Hematopoietic multipotent progenitor cell treated with erythropoietin and hydrocortisone succinate and interleukin-3 and kit ligand, for 4 days (in vitro differentiated cells): ENCODE results near the gene NME7.
A peak's percentile ranks its signal among the peaks of the same experiment; 100 is the strongest.
"Not testable (repeated sequence)": the region's sequence is repeated elsewhere in the genome, so short reads cannot be mapped to it uniquely, and the experiment has no call there.

Experiments
- DNase-seq: peaks from one replicate; pipeline ENCODE4 v3.0.0-alpha.2; 2015

The NME7 gene

DNA sequence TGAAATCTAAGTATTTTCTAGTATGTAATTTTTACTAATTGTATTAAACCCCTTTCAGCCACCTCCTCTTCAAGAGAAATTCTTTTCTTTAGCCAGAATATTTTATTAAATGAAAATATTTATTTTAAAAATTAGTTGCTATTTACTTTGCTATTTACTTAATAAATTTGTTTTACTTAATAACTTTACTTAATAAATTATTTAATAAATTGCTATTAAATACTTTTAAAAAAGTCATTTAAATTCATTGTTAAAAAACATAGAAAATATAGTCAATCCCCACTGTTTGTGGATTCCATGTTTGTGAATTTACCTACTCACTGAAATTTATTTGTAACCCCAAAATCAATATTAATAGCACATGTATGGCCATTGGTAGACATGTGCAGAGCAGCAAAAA lies 155.5 kb downstream of the NME7 start:
- no peak for DNase-seq

DNA sequence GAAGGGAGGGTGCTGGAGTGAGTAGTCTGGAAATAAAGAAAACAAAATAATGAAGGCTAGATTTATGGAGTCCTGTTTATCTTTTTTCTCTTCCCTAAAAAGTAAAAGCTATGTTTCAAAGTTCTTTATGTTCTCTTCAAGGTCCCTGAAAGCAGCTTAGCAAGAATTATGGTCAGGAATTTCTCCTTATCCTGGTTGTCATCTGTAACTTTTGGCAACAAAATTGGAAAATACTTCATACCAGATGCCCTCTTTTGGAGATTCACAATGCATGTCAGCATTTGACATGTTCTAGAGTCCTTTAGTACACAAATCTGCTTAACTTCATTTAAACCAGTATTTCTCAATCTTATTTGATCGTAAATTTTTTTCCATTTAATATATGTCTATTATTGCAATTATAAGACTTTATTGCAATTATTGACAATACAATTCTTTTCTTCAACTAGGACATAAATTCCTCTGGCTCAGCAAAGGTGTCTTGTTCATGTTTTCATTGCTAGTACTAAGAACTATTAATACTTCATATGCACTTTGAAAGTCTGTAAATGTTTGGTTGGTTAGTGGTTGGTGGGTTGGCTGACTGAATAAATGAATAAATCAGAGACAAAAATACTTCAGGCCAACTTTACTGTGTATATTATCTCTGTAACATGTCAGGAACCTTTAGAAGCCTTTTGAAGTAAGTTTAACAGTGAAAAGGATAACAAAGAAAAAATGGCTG lies 159.6 kb downstream of the NME7 start:
- DNase-seq = no peak

DNA sequence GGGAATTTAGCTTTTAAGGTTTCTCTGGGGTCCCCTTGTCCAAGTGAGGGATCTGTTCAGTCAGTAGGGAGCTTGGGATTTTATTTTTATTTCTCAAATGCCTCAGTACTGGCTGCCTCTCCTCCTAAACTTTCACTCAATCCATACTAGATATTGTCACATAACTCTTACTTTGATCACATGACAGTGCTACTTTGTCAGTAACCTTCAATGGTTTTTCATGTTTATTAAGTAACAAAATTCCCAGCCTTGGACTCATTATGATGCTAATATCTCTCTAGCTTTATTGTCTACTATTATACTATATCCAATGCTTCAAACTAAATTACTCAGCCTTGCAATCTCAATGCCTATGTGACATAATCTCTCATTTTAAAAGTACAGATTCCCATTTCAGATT lies 163.4 kb downstream of the NME7 start:
- DNase-seq = no peak

DNA sequence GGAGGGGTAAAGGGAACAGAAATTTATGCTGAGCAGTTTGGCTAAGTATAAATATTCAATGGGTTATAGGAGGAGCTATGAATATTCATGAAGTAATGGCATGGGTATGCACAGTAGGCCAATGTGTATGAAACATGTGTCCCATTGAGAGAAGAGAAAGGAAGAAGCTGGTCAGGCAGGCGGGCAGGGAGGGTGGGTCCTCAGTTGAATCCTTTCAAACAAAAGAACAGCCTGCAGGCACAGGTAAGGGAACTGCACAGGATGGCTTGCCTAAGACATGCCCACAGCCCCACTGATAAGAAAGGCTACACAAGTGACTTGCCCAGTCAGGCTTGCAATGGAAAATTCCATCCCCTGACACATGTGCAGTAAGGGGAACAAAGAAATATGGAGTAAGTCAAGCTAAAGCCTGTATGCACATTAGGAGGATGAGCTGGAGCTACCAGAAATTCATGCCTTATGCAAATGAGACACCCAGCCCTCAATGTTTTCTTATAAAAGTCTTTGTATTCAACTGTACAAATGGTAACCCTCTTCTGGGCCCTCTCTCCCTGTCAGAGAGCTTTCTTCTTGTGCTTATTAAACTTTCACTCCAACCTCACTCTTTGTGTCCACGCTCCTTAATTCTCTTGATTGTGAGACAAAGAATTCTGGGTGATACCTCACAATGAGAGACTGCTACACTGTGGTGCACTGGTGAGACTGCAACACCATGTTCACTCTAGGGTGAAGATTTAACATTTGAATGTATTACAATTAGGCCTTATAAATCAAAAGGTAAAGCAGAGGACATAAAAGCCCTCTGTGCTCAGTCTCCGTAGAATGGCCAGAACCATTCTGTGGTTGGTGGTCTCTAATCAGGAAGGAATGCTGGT lies 164.6 kb downstream of the NME7 start:
- DNase-seq = peak; percentile 18

DNA sequence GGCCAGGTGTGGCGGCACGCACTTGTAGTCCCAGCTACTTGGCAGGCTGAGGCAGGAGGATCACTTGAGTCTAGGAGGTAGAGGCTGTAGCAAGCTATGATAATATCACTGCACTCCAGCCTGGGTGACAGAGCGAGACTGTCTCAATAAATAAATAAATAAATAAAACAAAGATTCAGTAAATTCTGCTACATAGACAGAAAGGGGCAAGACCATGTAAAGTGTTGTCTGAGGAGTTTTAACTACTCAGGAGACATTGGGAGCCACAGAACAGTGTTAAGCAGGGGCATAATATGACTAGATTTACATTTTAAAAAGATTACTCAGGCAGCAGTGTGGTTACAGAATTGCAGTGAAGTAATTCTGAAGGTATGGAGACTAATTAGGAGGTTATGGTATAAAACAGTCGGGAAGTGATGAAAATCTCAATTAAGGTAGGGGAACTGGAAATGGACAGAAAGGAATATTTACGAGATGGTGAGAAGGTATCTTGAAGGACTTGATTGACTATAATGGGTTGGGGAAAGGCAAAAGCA lies 166.4 kb downstream of the NME7 start:
- DNase-seq = no peak

DNA sequence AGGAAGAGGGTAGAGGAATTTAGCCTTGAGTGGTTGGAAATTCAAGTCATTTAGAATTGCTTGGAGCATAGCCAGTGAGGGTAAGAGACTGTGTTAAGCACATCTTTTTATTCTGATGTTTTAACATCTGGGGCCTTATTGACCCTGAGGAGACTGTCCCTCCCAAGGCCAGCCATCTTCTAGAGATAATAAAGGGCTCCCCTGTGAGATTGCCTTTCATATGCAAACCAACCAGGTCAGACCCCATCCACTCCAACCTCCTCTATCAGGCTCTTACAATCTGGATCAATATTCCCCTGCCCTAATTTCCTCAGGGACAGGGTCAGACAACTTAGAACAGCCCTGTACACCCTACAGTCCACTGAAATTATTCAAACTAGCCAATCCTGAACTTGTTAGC lies 167.3 kb downstream of the NME7 start:
- DNase-seq = no peak

DNA sequence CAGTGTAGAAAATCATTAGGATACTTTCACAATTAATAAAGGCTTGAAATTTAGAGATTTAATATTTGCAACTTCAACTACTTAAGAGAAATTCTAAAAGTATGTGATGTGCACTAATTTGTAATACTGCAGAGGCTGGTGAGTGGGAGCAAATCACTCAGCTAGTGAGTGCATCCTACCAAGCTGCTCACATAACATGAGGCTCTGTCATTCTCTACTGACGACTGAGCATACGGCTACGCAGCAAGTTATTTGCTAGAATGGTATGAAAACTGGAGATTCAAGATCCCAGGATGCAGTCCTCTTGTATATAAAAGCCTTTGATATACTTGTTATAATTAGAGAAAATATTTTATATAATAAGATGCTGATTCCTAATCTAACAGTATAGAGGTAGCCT lies 171.0 kb downstream of the NME7 start:
- DNase-seq = no peak

DNA sequence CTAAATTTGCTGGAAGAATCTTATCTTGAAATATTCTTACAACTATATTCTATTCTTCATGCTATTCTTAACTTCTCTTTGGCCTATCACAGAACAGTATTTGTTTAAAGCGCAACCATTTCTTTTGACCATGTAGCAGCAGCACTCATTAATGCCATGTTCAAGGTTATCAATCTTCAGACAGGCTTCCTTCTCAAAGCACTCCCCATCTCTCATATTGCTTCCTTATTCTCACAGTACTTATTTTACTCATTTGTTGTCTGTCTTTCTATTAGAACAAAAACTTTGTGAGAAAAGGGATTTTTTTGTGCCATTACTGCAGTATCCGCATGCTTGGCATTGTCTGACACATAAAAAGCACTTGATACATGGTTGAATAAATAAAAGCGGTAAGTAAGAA lies 171.4 kb downstream of the NME7 start:
- DNase-seq = peak; percentile 54

DNA sequence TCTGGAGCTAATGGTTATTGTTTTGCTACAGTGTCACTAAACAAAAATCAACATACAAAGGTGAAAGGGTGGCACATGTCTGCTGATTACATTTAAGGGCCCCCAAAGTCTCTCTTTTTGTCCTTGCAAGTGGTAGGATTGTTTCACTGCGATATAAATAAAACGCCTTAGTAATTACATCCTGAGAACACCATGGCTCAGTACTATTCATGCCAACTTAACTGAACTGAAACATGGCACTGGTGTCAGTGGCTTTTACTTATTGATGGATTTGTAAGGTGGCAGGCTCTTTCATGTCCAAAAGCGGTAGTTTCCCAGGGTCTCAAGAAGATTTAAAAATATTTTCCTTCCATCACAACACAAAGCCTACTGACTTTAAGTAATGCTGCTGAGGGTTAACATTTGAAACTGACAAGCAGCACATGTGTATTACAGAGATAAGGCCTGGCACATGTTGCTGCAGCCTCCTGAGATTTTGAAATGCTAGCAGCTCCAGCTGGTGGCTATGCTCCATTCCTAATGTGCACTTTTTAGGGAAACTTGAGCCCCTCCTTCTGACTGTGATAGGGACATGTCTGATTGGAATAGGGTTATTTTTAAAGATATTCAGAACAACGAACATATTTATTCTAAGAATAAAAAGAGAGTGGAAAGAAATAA lies 174.3 kb downstream of the NME7 start:
- DNase-seq = peak; percentile 92

DNA sequence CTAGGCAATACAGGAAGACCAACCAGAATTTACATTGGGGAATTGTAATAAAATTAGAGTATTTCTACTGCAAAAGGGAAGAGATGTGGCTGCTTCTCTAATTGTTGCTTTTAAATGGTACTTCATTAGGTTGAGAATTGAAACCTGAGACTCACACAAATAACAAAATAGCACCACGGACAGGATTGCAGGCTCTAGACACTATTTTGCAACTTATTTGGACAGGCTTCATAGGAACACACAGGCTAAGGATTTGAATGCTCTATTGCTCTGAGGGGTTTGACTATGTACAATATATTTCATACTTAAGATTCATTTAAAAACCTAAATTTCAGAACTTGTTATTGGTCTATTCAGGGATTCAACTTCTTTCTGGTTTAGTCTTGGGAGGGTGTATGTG lies 181.5 kb downstream of the NME7 start:
- no peak for DNase-seq

DNA sequence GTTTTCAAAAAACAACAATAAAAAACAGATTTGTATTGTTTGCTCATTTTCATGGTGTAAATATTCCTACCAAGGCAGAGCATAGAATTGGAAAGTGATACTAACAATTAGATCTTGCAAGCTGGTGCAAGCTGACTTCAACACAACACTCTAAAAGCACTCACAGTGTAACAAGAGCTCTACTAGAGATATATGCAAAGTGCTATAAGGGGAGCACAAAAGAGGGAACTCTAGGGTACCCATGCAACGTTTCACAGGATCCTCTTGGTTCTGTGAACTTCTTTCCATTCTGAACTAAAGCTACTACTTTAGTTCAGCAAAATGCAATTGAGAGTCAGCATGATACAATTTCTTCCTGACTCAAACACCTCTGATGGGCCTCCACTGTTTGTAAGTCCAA lies 182.8 kb downstream of the NME7 start:
- no peak for DNase-seq

DNA sequence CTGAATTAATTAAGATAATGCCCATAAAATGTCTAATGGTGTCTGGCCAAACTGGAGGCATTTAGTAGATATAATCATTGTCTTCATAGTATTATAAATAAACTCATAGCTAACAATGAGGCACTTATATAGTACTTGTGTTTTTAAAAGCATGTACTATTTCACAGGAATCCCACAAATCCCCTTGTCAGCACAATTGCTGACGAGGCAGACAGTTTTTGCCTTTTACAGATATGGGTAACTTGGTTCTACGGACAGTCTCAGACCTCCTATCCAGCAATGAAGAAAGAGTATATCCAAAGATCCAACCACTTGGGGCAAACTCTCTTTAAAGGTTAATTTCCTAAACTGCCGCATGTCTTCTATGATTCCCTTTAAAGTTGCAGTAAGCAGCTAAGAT lies 187.4 kb downstream of the NME7 start:
- DNase-seq = no peak

DNA sequence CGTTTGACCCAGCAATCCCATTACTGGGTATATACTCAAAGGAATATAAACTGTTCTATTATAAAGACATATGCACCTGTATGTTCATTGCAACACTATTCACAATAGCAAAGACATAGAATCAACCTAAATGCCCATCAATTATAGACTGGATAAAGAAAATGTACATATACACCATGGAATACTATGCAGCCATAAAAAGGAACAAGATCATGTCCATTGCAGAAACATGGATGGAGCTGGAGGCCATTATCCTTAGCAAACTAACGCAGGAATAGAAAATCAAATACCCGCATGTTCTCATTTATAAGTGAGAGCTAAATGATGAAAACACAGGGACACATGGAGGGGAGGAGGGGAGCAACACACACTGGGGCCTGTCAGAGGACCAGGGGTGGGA lies 188.2 kb downstream of the NME7 start:
- not testable (repeated sequence) for DNase-seq

DNA sequence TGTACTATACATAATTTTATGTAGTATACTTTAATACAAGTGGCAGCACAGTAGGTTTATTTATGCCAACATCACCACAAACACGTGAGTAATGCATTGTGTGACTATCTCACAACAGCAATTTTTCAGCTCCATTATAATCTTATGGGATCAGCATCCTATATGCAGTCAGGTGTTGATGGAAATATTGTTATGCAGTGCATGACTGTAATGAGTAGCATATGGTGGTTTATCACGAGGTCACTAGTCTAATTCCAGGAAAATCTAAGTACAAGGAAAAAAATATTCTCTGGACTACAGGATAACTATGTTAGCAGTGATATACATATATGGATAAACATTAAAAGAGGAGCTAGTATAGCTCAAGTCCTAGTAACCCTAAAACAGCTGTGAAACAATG lies 192.1 kb downstream of the NME7 start:
- no peak for DNase-seq

DNA sequence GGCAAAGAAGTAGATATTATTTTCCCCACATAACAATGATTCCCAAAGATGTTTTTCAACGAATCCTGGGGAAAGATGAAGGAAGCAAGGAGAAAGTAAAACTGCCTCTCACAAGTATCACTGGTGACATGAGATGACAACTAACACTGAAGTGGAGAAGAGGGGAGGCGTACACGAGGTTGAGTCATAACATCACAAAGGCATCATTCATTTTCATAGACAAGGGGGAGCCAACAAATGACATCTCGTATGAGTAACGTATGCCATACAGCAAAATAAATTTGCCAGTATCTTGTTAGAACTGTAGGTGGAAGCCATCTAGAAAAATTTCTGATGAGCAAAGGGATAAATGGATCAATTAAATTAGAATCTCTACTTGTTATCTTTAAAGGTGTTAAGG lies 204.5 kb downstream of the NME7 start:
- no peak for DNase-seq

DNA sequence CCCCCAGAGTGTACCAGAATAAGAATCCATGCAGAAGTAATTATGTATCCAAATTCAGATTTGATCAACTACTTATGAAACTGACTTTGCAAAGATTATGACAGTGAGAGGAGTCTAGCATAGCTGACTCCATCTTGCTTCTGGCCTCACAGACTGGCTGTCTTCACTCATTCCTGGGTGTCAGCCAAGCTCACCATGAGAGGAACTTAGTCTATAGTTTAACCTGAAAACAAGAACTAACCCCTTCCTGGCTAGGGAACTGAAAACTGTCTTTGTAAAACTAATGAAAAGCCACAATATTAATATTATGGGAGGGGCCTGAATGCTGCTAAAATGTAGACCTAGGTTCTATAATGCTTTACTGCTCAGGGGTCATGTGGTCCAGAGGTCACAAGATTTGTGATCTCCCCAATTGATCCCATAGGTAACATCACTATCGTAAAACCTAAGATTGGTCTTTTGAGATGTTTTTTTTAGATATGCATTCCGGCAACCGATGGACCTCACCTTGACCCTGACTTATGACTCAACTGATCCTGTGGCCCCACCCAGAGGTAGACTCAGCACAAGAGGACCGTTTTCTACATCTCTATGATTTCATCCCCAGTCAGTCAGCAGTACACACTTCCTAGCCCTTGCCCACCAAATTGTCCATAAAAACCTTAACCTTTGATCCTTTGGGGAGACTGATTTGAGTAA lies 206.0 kb downstream of the NME7 start:
- peak; percentile 14 for DNase-seq

DNA sequence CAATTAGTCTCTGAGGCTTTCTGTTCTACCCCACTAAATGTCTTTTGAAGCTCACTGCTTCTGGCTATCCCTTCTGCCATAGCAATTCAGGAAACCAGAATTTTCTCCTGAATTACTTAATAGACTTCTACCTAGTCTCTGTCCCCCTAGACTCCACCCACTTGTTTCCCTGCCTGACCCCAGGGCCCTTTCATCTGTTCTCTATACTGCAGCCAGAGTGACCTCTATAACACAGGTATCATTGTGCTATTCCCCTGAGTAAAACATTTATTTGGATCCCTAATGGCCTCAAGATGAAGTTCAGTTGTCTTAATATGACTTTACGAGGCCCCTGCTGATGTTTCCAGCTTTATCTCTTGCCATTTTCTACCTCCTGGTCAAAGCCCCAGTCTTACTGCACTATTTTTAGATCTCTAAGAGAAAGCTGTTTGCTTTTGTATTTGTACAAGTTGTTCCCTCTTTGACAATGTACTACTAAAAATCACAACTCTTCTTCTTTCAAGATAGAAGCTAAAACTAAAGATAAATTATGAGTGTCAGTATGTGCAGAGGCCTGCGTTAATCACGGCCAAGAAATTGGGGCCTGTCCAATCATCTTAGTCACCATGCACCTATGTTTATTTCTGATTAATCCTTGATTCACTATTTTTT lies 206.6 kb downstream of the NME7 start:
- no peak for DNase-seq

DNA sequence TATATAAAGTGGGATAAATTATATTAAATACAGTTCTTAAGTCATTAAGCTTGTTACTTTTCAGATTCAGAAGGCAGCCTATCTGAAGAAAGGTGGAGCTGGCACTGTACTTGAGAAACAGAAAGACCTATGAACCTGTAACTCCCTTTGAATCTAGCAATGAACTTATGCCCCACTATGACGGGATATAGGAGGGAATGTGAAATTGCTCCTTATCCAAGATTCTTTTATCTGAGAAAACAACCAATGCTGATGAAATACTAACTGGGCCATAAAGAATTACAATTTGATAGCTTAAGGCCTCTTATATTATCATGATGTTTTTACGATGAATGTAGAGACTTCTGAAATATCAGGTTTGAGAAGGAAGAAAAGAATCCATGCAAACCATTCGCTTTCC lies 211.0 kb downstream of the NME7 start:
- DNase-seq = no peak

DNA sequence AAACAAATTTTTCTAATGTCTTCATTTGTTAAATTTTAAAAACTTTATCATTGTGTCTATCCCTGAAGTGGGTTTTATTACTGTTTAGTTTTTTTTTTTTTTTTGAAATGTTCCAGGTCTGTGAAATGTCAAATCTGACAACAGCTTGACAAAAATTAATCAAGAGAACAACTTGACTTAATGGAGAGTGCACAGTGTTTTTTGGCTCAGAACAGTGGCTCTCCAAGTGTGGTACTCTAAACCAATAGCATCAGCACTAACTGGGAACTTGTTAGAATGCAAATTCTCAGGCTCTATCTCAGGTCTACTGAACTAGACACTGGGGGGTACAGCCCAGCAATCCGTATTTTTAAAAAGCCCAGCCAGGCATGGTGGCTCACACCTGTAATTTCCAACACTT lies 211.9 kb downstream of the NME7 start:
- DNase-seq = no peak

DNA sequence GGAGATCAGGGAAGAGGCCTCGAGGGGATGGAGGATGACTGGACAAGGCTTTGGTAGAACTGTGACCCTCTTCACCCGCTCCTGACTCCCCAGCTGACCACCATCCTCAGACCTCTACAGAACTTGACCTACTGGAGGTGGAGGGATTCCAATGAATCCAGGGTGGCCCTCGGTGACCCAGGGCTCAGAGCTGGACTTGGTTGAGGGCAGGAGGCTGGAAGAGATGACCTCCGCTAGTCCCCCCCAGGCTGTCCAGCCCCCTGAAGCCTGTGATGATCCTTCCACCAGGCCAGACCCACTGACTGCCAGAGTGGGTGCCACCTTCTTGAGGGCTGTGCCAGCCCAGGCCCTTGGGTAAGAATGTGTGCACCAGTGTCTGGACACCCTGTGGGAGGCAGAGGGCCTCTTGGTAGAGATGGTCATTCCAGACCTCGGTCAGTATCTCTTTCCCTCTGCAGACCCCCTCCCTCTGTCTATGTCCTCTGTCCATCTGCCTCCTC lies 216.2 kb downstream of the NME7 start:
- no peak for DNase-seq

DNA sequence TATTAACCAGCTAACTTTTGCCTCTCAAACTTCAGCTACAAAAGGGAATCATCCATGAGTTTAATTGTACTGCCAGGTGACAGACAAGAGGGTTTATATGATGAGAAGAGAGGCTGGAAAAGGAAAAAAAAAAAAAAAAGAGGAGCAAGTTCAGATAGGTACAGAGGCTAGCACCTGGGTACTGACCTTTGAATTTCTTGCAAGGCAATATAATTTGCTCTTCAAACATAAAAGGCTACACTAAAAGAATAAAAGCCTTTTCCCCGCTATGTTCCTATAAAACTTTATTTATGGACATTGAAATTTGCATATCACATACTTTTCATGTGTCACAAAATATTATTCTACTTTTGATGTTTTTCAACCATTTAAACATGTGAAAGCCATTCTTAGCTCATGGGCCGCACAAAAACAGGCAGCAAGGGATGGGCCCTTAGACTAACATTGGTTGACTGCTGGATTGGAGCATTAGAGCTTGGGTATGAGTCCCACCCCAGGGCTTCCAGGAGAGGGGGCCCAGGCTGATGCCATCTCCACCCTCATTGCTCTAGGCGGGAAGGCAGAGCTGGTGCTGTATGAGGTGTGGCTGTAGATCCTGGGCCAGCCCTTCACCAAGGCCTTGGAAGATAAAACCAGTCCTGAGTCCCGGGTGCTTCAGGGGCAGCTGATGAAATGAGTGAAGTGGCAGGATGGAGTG lies 216.8 kb downstream of the NME7 start:
- DNase-seq = no peak
